Measurements from ENCODE around the gene SARS2.
A peak's percentile ranks its signal among the peaks of the same experiment; 100 is the strongest.

Gene SARS2

DNA sequence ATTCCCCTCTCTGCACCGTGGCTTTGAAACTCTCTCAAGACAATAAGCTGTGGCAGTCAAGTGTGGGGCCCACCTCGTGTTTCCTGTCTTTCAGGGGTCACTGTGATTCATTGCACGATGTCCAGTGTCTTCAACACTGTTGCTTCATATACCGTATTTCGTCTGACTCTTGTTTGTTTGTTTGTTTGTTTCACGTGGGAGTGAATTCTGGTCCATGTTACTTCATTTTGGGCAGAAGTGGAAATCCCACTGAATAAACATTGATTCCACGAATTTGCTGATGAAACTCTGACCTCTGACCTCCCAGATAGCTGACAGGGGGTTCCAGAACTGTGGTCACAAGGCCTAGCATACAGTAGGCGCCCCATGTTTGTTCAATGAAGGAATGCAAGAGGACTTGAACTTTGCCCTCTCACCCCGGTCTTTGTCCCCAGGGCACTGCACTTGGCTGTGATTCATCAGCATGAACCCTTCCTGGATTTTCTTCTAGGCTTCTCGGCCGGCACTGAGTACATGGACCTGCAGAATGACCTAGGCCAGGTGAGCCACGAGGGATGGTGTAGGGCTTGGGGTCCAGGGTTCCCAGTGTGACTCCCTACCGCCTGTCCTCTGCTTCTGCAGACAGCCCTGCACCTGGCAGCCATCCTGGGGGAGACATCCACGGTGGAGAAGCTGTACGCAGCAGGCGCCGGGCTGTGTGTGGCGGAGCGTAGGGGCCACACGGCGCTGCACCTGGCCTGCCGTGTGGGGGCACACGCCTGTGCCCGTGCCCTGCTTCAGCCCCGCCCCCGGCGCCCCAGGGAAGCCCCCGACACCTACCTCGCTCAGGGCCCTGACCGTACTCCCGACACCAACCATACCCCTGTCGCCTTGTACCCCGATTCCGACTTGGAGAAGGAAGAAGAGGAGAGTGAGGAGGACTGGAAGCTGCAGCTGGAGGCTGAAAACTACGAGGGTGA lies 25.7 kb downstream of the SARS2 start:
- TF ChIP-seq, protein P1, sequence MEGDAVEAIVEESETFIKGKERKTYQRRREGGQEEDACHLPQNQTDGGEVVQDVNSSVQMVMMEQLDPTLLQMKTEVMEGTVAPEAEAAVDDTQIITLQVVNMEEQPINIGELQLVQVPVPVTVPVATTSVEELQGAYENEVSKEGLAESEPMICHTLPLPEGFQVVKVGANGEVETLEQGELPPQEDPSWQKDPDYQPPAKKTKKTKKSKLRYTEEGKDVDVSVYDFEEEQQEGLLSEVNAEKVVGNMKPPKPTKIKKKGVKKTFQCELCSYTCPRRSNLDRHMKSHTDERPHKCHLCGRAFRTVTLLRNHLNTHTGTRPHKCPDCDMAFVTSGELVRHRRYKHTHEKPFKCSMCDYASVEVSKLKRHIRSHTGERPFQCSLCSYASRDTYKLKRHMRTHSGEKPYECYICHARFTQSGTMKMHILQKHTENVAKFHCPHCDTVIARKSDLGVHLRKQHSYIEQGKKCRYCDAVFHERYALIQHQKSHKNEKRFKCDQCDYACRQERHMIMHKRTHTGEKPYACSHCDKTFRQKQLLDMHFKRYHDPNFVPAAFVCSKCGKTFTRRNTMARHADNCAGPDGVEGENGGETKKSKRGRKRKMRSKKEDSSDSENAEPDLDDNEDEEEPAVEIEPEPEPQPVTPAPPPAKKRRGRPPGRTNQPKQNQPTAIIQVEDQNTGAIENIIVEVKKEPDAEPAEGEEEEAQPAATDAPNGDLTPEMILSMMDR (conservative IDR thresholded peaks at IDR 0.05), result no peak
- no peak overlapping the region for H3K27ac ChIP-seq

DNA sequence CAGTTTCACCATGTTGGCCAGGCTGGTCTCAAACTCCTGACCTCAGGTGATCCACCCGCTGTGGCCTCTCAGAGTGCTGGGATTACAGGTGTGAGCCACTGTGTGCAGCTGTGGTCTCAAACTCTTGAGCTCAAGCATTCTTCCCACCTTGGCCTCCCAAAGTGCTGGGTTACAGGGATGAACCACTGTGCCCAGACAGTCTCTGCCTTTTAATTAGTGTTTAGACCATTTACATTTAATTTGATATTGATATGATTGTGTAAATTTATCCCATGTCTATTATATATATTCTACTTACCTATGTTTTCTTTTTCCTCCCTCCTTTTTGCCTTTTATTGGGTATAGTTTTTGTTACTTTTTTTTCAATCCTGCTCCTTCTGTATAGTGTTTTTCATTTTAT lies 28.9 kb downstream of the SARS2 start:
- H3K27ac ChIP-seq, result peak overlapping the region; percentile 70
- TF ChIP-seq, protein P1 (conservative IDR thresholded peaks at IDR 0.05), result no peak

DNA sequence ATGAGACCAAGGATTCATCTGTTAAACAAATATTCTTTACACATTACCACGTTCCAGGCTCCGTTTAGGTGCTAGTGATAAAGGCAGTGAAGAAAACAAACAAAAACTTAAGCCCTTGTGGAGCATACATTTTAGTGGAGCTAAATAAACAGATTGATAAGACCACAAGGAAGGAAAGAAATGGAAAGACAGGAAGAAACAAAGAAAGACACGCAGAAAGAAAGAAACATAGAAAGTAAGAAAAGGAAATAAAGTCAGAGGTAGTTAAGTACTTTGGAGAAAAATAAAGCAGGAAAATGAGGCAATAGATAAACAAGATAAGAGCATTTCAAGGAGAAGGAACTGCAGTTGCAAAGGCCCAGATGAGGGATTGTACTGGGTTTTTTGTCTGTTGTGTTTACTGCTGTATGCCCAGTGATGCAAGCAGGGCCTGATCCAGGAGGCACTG lies 29.8 kb downstream of the SARS2 start:
- TF ChIP-seq, protein P1 (conservative IDR thresholded peaks at IDR 0.05), result no peak
- peak overlapping the region; percentile 70 for H3K27ac ChIP-seq

DNA sequence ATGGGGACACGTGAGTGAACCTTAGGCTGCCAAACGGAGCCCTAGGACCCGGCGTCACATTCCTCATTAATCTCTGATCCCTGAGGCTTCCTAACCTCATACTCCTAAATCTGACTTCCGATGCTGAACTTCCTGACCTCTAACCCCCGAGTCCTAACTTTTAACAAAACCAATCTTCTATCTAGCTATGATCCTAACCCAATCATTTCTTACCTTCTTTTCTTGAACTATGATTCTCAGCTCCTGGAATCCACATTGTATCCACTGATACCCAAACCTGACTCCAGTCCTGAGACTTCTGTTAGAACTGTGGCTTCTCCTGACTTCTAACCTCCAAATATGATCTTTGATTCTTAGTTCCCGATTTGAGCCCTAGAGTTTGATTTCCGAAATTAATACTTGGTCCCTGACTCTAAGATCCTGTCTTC lies 30.3 kb downstream of the SARS2 start:
- peak overlapping the region; percentile 70 for H3K27ac ChIP-seq
- TF ChIP-seq, protein P1 (conservative IDR thresholded peaks at IDR 0.05), result no peak

DNA sequence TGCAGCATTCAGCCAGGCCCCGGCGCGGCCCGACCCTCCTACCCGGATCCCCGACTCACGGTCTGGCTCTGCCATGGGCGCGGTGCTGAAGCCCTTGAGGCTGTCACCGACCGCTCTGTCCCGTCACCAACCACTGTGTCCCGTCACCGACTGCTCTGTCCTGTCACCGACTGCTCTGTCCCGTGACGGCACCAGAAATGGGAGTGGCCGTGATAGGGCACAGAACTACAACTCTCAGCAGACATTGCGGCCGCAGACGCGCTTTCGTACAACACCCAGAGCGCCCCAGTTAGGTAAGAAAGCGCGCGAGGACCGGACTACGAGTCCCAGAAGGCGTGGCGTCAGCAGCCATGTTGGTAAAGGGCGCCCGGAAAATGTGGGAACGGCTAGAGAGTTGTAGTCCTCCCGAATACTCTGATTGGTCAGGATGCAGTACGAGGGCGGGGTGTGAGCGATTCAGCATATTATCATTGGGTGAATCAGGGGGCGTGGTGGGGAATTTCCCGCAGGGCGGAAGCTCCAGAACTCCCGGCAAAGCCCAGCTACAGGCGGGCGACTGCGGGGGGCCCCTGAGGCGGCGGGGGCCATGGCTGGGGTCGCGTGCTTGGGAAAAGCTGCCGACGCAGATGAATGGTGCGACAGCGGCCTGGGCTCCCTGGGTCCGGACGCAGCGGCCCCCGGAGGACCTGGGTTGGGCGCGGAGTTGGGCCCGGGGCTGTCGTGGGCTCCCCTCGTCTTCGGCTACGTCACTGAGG lies 30.9 kb downstream of the SARS2 start, which contains the start of the genes NFKBIB and SIRT2:
Gene NFKBIB (plus strand): TSS at position 523 of the 755 bp plus-strand sequence. CDS start 64 bp downstream, at position 587.
Gene SIRT2 (minus strand): TSS at position 172 of the 755 bp plus-strand sequence. CDS start 97 bp downstream, at position 75.
- peak within 1 kb of the TSS; percentile 70 for H3K27ac ChIP-seq
- TF ChIP-seq, protein P1 (conservative IDR thresholded peaks at IDR 0.05), result no peak

DNA sequence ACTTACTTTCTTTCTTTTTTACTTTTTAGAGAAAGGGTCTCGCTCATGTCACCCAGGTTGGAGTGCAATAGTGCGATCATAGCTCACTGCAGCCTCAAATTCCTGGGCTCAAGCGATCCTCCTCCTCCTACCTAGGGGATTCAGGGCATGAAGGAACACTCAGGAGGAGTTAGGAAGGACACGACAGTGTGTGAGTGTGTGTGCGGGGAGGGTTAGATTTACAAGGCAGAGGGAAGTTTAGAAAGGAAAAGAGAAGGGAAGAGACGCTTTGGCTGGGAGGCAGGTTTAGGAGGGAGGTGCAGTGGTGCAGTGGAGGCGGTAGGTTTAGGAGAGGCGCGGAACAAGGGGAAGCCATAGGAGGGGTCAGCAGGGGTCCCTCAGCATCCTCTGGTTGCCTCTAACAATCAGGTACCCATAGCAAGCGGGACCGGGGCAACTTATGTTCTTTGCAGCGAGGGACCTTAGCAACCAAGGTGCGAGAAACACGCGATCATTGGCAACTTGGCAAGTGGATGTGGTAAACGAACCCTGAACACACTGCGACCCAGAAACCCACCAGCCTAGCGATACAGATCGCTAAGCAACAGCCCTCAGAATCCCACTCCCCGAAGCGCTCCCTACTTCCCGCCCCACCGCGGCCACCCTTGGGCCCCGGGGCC lies 31.6 kb downstream of the SARS2 start:
- H3K27ac ChIP-seq, result peak overlapping the region; percentile 70
- TF ChIP-seq, protein P1 (conservative IDR thresholded peaks at IDR 0.05), result no peak

All from VCaP (cell line).